ENCODE results near the gene PLIN4.

DNA sequence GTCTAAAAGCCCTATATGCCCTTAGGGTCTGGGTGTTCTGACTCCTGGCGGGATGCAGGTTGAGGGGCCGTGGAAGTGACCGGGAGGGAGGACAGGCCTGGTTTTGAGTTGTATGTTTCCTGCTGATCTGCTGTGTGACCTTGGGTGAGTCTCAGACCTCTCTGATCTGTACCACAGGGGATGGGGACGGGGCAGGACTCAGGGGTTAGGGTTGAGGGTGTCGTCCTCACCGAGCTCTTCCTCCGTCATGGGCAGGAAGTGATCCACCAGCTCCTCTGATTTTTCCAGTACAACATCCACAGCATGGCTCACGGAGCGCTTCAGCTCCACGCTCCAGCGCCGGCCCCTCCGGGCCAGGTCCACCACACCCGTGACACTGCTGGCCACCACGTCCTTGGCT is 10.6 kb upstream of the PLIN4 start:
- TF ChIP-seq CTCF (IDR thresholded peaks at IDR 0.05; ENCODE audit: extremely low read depth in 1 of 2, insufficient read depth in 1 of 2, low read depth in 1 of 2, low read length in 2 of 2) (no peak), JUN (IDR thresholded peaks at IDR 0.05; ENCODE audit: borderline replicate concordance, insufficient read depth, insufficient read length, low read depth) (no peak), EZH2 (IDR thresholded peaks at IDR 0.05; ENCODE audit: borderline replicate concordance, low read depth, low read length, severe bottlenecking) (no peak), MYC (IDR thresholded peaks at IDR 0.05; ENCODE audit: low read depth, low read length) (no peak), POLR2A (IDR thresholded peaks at IDR 0.05; ENCODE audit: low read depth, low read length) (no peak), POLR2AphosphoS5 (IDR thresholded peaks at IDR 0.05; ENCODE audit: insufficient read depth, low read depth, low read length) (no peak), FOS (IDR thresholded peaks at IDR 0.05; ENCODE audit: borderline replicate concordance, insufficient read depth, low read length) (no peak), MAX (IDR thresholded peaks at IDR 0.05; ENCODE audit: insufficient read depth, insufficient read length) (no peak), GATA2 (IDR thresholded peaks at IDR 0.05; ENCODE audit: insufficient read depth, insufficient read length, low read depth, low read length) (no peak)
